WERI-Rb-1 (cell line): ENCODE data around the gene RIPOR3.

ENCODE experiments used
- DNase-seq: peaks from one replicate; pipeline ENCODE4 v3.0.0-alpha.2; 2020
- H3K27ac ChIP-seq: fragments of 250-450 bp; sonication (Bioruptor Pico); 2 replicates; pipeline ENCODE4 v1.5.1; 2020; ENCODE audit warnings: mild to moderate bottlenecking, moderate library complexity
- H3K27me3 ChIP-seq: fragments of 250-450 bp; sonication (Bioruptor Pico); 2 replicates; pipeline ENCODE4 v1.5.1; 2021; ENCODE audit warnings: mild to moderate bottlenecking, low read depth, moderate library complexity; ENCODE audit not compliant: insufficient read depth, severe bottlenecking
- H3K36me3 ChIP-seq: fragments of 250-450 bp; sonication (Bioruptor Pico); 2 replicates; pipeline ENCODE4 v1.5.1; 2020; ENCODE audit warnings: mild to moderate bottlenecking, moderate library complexity
- H3K4me3 ChIP-seq: 2 replicates; pipeline ENCODE4 v1.5.1; 2011; ENCODE audit warnings: low read depth, mild to moderate bottlenecking, control low read depth, low read length
- H3K9me3 ChIP-seq: fragments of 250-450 bp; sonication (Bioruptor Pico); 2 replicates; pipeline ENCODE4 v1.5.1; 2021; ENCODE audit warnings: mild to moderate bottlenecking, moderate library complexity; ENCODE audit not compliant: severe bottlenecking
- TF ChIP-seq, protein P1 (sequence below): IDR thresholded peaks from 2 replicates; pipeline ENCODE4 v1.5.1; 2011; ENCODE audit warnings: low read depth, mild to moderate bottlenecking, control low read depth, inconsistent platforms, low read length

The RIPOR3 gene

DNA sequence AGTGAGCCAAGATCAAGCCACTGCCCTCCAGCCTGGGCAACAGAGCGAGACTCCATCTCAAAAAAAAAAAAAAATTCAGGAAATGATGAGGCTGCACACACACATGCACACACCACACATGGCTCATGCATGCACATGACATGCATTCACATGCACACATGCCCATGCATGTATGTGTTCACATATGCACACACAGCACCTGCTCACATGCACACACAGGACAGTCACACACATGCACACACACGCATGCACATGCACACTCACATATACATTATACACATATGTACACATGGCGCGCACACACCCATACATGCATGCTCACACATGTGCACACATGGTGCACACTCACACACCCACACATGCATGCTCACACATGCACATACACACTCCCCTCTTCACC lies 22.5 kb downstream of the RIPOR3 start:
- H3K4me3 ChIP-seq = no peak overlapping the region
- no peaks in the 10 kb centered on the region for H3K27me3 ChIP-seq
- H3K9me3 ChIP-seq = no peaks in the 10 kb centered on the region
- no peak overlapping the region for H3K27ac ChIP-seq
- no peak for DNase-seq
- H3K36me3 ChIP-seq = no peaks in the 10 kb centered on the region
- TF ChIP-seq, protein P1, sequence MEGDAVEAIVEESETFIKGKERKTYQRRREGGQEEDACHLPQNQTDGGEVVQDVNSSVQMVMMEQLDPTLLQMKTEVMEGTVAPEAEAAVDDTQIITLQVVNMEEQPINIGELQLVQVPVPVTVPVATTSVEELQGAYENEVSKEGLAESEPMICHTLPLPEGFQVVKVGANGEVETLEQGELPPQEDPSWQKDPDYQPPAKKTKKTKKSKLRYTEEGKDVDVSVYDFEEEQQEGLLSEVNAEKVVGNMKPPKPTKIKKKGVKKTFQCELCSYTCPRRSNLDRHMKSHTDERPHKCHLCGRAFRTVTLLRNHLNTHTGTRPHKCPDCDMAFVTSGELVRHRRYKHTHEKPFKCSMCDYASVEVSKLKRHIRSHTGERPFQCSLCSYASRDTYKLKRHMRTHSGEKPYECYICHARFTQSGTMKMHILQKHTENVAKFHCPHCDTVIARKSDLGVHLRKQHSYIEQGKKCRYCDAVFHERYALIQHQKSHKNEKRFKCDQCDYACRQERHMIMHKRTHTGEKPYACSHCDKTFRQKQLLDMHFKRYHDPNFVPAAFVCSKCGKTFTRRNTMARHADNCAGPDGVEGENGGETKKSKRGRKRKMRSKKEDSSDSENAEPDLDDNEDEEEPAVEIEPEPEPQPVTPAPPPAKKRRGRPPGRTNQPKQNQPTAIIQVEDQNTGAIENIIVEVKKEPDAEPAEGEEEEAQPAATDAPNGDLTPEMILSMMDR = no peak

DNA sequence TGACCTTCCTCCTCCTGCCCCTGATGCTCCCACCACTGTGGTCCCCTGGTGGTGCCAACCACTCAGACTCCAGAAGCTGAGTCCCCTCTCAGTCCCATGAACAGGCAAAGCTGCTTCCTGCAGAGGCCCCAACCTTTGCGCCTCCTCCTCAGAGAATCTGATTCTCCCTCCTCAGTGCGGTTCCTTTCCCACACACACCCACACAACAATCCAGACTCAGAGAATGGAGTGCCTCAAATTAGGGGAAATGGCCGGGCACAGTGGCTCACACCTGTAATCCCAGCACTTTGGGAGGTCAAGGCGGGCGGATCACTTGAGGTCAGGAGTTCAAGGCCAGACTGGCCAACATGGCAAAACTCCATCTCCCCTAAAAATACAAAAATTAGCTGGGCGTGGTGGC lies 23.0 kb downstream of the RIPOR3 start:
- Histone ChIP-seq H3K9me3 (no peaks in the 10 kb centered on the region), H3K27ac (no peak overlapping the region), H3K27me3 (no peaks in the 10 kb centered on the region), H3K36me3 (no peaks in the 10 kb centered on the region), H3K4me3 (no peak overlapping the region)
- TF ChIP-seq, protein P1 = no peak
- no peak for DNase-seq

DNA sequence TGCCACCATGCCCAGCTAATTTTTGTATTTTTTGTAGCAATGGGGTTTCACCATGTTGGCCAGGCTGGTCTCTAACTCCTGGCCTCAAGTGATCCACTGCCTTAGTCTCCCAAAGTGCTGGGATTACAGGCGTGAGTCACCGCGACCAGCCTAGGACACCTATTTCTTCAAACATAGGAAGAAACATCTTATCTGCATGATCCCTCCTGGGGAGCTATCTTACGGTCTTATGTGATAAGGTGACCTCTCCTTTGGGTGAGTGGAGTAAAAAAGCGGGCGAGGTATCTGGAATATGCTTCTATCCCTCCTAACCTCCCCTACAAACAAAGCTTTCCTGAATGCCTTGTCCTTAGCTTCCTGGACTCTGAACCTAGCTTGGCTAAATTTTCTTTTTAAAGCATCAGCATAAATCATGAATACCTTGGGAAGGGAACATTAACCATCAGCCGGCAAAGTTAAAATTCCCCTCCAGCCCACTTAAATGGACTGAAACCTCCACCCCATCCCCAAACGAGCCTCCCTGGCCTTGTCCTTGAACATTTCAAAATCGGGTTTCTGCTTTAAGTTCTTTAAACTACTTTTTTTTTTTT lies 24.5 kb downstream of the RIPOR3 start:
- no peak for DNase-seq
- H3K27me3 ChIP-seq = no peaks in the 10 kb centered on the region
- no peak overlapping the region for H3K27ac ChIP-seq
- no peaks in the 10 kb centered on the region for H3K9me3 ChIP-seq
- TF ChIP-seq, protein P1 = no peak
- no peaks in the 10 kb centered on the region for H3K36me3 ChIP-seq
- no peak overlapping the region for H3K4me3 ChIP-seq

DNA sequence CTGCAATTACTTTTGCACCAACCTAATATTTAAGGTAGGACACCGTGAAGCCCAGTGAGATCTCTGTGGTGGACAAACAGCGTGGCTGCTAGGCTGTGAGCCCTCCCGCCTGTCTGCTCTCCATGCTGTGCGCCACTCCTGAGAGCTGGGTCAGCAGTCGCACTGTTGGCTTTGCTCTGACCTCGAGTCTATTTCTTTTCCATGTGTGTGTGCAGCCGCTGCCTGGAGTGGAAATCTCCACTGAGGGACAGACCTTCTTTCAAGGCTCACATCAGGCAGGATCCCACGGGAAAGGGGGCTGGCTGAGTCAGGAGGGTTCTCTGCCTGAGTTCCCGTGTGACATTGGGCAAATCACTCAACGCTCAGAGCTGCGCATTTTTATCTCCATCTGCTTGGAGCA lies 27.1 kb downstream of the RIPOR3 start:
- no peaks in the 10 kb centered on the region for H3K27me3 ChIP-seq
- no peak overlapping the region for H3K27ac ChIP-seq
- TF ChIP-seq, protein P1 = no peak
- H3K36me3 ChIP-seq = no peaks in the 10 kb centered on the region
- H3K9me3 ChIP-seq = no peaks in the 10 kb centered on the region
- DNase-seq = no peak
- H3K4me3 ChIP-seq = no peak overlapping the region

DNA sequence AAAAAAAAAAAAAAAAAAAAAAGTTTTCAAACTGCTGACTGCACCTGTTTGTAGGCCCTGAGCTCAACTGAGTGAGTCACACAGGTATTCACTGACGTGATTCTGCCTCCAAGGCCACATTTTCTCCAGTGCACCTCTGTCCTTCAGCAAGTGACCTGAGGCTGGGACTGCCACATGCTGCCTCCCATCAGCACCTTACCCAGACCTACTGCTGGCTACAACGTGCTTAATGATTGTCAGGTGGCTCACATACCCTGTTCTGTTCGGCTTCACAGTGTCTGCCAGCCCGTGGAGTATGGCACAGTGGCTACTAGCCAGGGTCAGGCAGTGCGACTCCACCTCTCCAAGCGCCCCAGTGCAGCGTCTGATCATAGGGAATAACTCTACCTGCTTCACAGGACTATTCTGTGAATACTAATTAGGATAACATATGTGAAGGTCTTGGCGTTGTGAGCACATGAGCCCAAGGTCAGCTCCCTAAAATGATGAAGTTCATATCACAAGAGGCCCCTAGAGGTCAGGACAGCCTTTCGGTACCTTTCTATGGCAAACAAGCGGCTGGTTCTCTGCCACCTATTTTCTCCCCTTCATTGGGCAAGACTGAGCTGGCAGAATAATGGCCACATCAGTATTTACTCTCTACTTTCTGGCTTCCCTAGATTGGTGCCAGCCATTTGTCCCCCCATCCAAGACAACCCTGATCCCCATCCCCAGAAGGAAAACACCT lies 28.1 kb downstream of the RIPOR3 start:
- Histone ChIP-seq H3K9me3 (no peaks in the 10 kb centered on the region), H3K27ac (no peak overlapping the region), H3K4me3 (no peak overlapping the region), H3K27me3 (no peaks in the 10 kb centered on the region), H3K36me3 (no peaks in the 10 kb centered on the region)
- peak; percentile 40 for DNase-seq
- TF ChIP-seq, protein P1 = peak; percentile 52
